ENCODE data around the gene WFIKKN1. TPM values are rescaled to one million over a fixed set of nuclear protein-coding genes. Genes with fewer than 3 reads are reported as not detected.
A peak's percentile ranks its signal among the peaks of the same experiment; 100 is the strongest.

The WFIKKN1 gene
- total and polyA plus RNA-seq, 2 of the 13 experiments (the other 11 are each of a cell fraction or from before 2014, with no cell fraction given) = 1.7 to 4.9 TPM

DNA sequence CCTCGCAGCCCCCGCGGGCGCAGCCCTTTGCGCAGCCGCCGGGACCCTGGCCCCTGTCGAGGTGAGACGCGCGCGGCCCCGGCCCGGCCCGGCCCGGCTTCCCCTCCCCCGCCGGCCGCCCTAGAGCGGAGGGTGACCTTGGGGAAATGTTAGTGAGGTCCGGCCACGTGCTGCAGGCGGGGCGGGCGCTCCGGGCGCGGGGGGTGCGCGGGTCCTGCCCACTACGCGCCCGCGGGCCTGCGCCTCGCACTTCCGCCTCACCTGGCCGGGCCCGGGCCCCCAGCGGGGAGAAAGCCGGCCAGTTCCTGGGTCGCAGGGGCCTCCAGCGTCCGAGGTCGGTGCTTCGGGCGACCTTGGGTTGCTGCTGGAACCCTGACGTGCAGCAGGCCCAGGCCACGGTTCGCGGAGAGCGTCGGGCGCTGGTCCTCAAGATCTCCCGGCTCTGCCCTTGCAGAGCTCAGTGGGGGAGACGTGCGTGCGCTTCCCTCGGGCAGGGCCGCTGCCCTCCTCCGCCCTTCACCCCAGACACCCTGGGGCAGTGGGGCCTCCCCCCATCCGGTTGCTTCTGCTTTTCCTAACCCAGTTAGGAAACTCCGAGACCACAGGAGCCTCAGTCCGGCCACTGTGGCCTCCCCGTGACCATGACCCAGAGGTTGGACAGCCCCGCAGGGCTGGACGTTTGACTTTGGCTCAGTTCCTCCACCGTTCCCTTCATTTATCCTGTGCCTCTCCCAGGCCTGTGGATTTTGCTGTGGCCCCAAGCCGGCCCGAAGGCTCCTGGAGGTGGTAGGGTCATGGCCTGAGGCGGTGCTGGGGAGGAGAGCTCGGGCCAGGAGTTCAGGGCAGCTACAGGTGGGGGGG is 11.6 kb downstream of the WFIKKN1 start (continued):
- TF ChIP-seq ZSCAN30 (CRISPR knock-in tag; IDR thresholded peaks at IDR 0.05) (no peak; the same call in 1 of the 2 replicates), ZFYVE20 (CRISPR knock-in tag; IDR thresholded peaks at IDR 0.05; ENCODE audit: borderline replicate concordance, low read depth) (no peak), KAT8 (CRISPR knock-in tag; IDR thresholded peaks at IDR 0.05) (no peak; the same call in 1 of the 2 replicates), ZNF768 (CRISPR knock-in tag; IDR thresholded peaks at IDR 0.05) (0 out of 2 replicates have a peak, but pooled peaks have one; percentile 5), BRD4 (CRISPR knock-in tag; IDR thresholded peaks at IDR 0.05) (0 out of 2 replicates have a peak, but pooled peaks have one; percentile 23), MTF2 (CRISPR knock-in tag; IDR thresholded peaks at IDR 0.05; ENCODE audit: borderline replicate concordance) (no peak), MIXL1 (CRISPR knock-in tag; IDR thresholded peaks at IDR 0.05) (no peak), ZNF430 (CRISPR knock-in tag; IDR thresholded peaks at IDR 0.05) (no peak), ZNF17 (CRISPR knock-in tag; IDR thresholded peaks at IDR 0.05) (no peak), HMG20A (CRISPR knock-in tag; IDR thresholded peaks at IDR 0.05; ENCODE audit: borderline replicate concordance) (no peak), CCDC6 (CRISPR knock-in tag; IDR thresholded peaks at IDR 0.05) (peak; percentile 87), ZBTB7A (CRISPR knock-in tag; IDR thresholded peaks at IDR 0.05) (peak; percentile 25; the same call in 1 of the 2 replicates), ZNF24 (IDR thresholded peaks at IDR 0.05) (no peak), ZUFSP (CRISPR knock-in tag; IDR thresholded peaks at IDR 0.05; ENCODE audit: borderline replicate concordance) (no peak), ATM (IDR thresholded peaks at IDR 0.05; ENCODE audit: borderline replicate concordance) (no peak), ZNF709 (CRISPR knock-in tag; IDR thresholded peaks at IDR 0.05) (0 out of 2 replicates have a peak, but pooled peaks have one; percentile 14), RAD51 (IDR thresholded peaks at IDR 0.05; ENCODE audit: borderline replicate concordance) (no peak)
- TF ChIP-seq, protein P1, sequence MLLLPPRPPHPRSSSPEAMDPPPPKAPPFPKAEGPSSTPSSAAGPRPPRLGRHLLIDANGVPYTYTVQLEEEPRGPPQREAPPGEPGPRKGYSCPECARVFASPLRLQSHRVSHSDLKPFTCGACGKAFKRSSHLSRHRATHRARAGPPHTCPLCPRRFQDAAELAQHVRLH (CRISPR knock-in tag; IDR thresholded peaks at IDR 0.05; ENCODE audit: borderline replicate concordance, low read depth) = no peak
- TF ChIP-seq, protein P2, sequence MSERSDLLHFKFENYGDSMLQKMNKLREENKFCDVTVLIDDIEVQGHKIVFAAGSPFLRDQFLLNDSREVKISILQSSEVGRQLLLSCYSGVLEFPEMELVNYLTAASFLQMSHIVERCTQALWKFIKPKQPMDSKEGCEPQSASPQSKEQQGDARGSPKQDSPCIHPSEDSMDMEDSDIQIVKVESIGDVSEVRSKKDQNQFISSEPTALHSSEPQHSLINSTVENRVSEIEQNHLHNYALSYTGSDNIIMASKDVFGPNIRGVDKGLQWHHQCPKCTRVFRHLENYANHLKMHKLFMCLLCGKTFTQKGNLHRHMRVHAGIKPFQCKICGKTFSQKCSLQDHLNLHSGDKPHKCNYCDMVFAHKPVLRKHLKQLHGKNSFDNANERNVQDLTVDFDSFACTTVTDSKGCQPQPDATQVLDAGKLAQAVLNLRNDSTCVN (CRISPR knock-in tag; IDR thresholded peaks at IDR 0.05; ENCODE audit: borderline replicate concordance) = no peak
- TF ChIP-seq, protein P3, sequence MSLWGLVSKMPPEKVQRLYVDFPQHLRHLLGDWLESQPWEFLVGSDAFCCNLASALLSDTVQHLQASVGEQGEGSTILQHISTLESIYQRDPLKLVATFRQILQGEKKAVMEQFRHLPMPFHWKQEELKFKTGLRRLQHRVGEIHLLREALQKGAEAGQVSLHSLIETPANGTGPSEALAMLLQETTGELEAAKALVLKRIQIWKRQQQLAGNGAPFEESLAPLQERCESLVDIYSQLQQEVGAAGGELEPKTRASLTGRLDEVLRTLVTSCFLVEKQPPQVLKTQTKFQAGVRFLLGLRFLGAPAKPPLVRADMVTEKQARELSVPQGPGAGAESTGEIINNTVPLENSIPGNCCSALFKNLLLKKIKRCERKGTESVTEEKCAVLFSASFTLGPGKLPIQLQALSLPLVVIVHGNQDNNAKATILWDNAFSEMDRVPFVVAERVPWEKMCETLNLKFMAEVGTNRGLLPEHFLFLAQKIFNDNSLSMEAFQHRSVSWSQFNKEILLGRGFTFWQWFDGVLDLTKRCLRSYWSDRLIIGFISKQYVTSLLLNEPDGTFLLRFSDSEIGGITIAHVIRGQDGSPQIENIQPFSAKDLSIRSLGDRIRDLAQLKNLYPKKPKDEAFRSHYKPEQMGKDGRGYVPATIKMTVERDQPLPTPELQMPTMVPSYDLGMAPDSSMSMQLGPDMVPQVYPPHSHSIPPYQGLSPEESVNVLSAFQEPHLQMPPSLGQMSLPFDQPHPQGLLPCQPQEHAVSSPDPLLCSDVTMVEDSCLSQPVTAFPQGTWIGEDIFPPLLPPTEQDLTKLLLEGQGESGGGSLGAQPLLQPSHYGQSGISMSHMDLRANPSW (CRISPR knock-in tag; IDR thresholded peaks at IDR 0.05; ENCODE audit: borderline replicate concordance) = no peak
- TF ChIP-seq, protein P4, sequence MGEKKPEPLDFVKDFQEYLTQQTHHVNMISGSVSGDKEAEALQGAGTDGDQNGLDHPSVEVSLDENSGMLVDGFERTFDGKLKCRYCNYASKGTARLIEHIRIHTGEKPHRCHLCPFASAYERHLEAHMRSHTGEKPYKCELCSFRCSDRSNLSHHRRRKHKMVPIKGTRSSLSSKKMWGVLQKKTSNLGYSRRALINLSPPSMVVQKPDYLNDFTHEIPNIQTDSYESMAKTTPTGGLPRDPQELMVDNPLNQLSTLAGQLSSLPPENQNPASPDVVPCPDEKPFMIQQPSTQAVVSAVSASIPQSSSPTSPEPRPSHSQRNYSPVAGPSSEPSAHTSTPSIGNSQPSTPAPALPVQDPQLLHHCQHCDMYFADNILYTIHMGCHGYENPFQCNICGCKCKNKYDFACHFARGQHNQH (CRISPR knock-in tag; IDR thresholded peaks at IDR 0.05) = peak; percentile 51; the same call in 1 of the 2 replicates
- TF ChIP-seq, protein P5, sequence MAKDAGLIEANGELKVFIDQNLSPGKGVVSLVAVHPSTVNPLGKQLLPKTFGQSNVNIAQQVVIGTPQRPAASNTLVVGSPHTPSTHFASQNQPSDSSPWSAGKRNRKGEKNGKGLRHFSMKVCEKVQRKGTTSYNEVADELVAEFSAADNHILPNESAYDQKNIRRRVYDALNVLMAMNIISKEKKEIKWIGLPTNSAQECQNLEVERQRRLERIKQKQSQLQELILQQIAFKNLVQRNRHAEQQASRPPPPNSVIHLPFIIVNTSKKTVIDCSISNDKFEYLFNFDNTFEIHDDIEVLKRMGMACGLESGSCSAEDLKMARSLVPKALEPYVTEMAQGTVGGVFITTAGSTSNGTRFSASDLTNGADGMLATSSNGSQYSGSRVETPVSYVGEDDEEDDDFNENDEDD (CRISPR knock-in tag; IDR thresholded peaks at IDR 0.05; ENCODE audit: borderline replicate concordance) = peak; percentile 87; the same call in 1 of the 2 replicates
